HCT116 (cell line): ENCODE measurements around the gene PDE4D. TPM values are rescaled to one million over a fixed set of nuclear protein-coding genes. Genes with fewer than 3 reads are reported as not detected.

Experiments
- ATAC-seq: fragments of 200-7000 bp; cut with Tn5 transposase; 2 replicates; pipeline ENCODE4 v1.9.1; 2020; ENCODE audit warnings: mild to moderate bottlenecking, moderate library complexity
- BruUV-seq: library from RNA; stranded (reverse); fragments of 400-500 nt; replicated peaks from 2 replicates; lab custom pipeline; 2021; lab: Mats Ljungman, UMichigan
- CTCF ChIA-PET: fragments of 300-600 bp; sonication (Branson Sonifier 250); formaldehyde crosslinking; loops from one replicate; lab custom pipeline; 2021; ENCODE audit warnings: antibody characterized with exemption; lab: Charles Lee
- POLR2A ChIA-PET: fragments of 300-600, 350-600 bp; sonication (Branson Sonifier 250); formaldehyde crosslinking; loops from one replicate; lab custom pipeline; 2021; ENCODE audit warnings: antibody characterized with exemption; lab: Charles Lee
- RAD21 ChIA-PET, 2 experiments: fragments of 300-600 bp; sonication (Branson Sonifier 250); formaldehyde crosslinking; loops; one replicate each; lab custom pipeline; 2023; ENCODE audit warnings: low total read pairs in 2 of 2; ENCODE audit not compliant: uncharacterized antibody in 2 of 2, unreplicated experiment in 2 of 2, low non-redundant PET in 1 of 2; lab: Charles Lee
- DNase-seq: peaks from one replicate; pipeline ENCODE4 v3.0.0-alpha.2; 2010; ENCODE audit warnings: low read depth, low spot score
- H2AFZ ChIP-seq: fragments of 200-600 bp; shearing (Covaris generic), sonication (generic); 2 replicates; pipeline ENCODE4 v1.6.1; 2017; ENCODE audit warnings: low read depth, mixed run types, mixed read lengths, antibody characterized with exemption, low read length; ENCODE audit not compliant: poor library complexity, severe bottlenecking
- H3K27ac ChIP-seq: 2 replicates; pipeline ENCODE4 v1.5.1; 2012; ENCODE audit warnings: low read depth, low read length
- H3K27me3 ChIP-seq: fragments of 200-600 bp; sonication (generic); 2 replicates; pipeline ENCODE4 v1.6.1; 2016; ENCODE audit warnings: mixed run types, low read length, mixed read lengths; ENCODE audit not compliant: insufficient read depth
- H3K36me3 ChIP-seq, 2 experiments: fragments of 200-500 bp in 1 of 2; fragments of 200-600 bp in 1 of 2; sonication (Bioruptor generic) in 1 of 2; sonication (generic) in 1 of 2; 2 replicates each; pipeline versions ENCODE4 v1.5.1 to v1.6.1; 2014 to 2016; ENCODE audit warnings: low read length in 2 of 2, inconsistent platforms in 1 of 2, mixed read lengths in 1 of 2, mixed run types in 1 of 2; ENCODE audit not compliant: insufficient read depth in 2 of 2, control insufficient read depth in 1 of 2
- H3K4me1 ChIP-seq, 2 experiments: fragments of 200-600 bp in 1 of 2; sonication (generic) in 1 of 2; 2 replicates each; pipeline versions ENCODE4 v1.5.1 to v1.6.1; 2012 to 2017; ENCODE audit warnings: low read length in 2 of 2, inconsistent platforms in 1 of 2, mild to moderate bottlenecking in 1 of 2, mixed read lengths in 1 of 2, mixed run types in 1 of 2, moderate library complexity in 1 of 2; ENCODE audit not compliant: insufficient read depth in 2 of 2, control insufficient read depth in 1 of 2
- H3K4me2 ChIP-seq: fragments of 200-600 bp; sonication (generic); 2 replicates; pipeline ENCODE4 v1.6.1; 2017; ENCODE audit warnings: mixed run types, low read length, mixed read lengths
- H3K4me3 ChIP-seq, 2 experiments: fragments of 200-600 bp in 1 of 2; sonication (generic) in 1 of 2; replicated peaks in 1 of 2; 2 replicates each; pipeline ENCODE4 v1.5.1; 2011 to 2016; ENCODE audit warnings: low read length in 2 of 2, control low read depth in 1 of 2, low read depth in 1 of 2, mild to moderate bottlenecking in 1 of 2, mixed read lengths in 1 of 2, mixed run types in 1 of 2
- H3K79me2 ChIP-seq: fragments of 200-600 bp; sonication (generic); 2 replicates; pipeline ENCODE4 v1.6.1; 2017; ENCODE audit warnings: mild to moderate bottlenecking, mixed run types, low read length, moderate library complexity, mixed read lengths; ENCODE audit not compliant: insufficient read depth
- H3K9ac ChIP-seq: fragments of 200-600 bp; sonication (generic); 2 replicates; pipeline ENCODE4 v1.6.1; 2016; ENCODE audit warnings: low read length, mixed read lengths
- H3K9me2 ChIP-seq: fragments of 200-600 bp; sonication (generic), shearing (Covaris generic); 2 replicates; pipeline ENCODE4 v1.6.1; 2017; ENCODE audit warnings: mixed run types, mild to moderate bottlenecking, moderate library complexity; ENCODE audit not compliant: insufficient read depth
- H3K9me3 ChIP-seq, 2 experiments: fragments of 200-500 bp in 1 of 2; fragments of 200-600 bp in 1 of 2; sonication (Bioruptor generic) in 1 of 2; sonication (generic) in 1 of 2; 2 replicates each; pipeline ENCODE4 v1.6.1; 2014 to 2017; ENCODE audit warnings: low read length in 2 of 2, mixed read lengths in 2 of 2, inconsistent platforms in 1 of 2, low read depth in 1 of 2, mild to moderate bottlenecking in 1 of 2, mixed run types in 1 of 2, moderate library complexity in 1 of 2; ENCODE audit not compliant: control insufficient read depth in 1 of 2, insufficient read depth in 1 of 2
- H4K20me1 ChIP-seq: fragments of 200-600 bp; sonication (generic), shearing (Covaris generic); 2 replicates; pipeline ENCODE4 v1.6.1; 2017; ENCODE audit warnings: mixed run types, mild to moderate bottlenecking, moderate library complexity; ENCODE audit not compliant: insufficient read depth
- ATF3 ChIP-seq: IDR thresholded peaks from 2 replicates; pipeline ENCODE4 v1.6.1; 2012
- CBX3 ChIP-seq: IDR thresholded peaks from 2 replicates; pipeline ENCODE4 v1.6.1; 2012; ENCODE audit warnings: low read depth
- CEBPB ChIP-seq: IDR thresholded peaks from 2 replicates; pipeline ENCODE4 v1.6.1; 2012; ENCODE audit warnings: low read depth
- CTCF ChIP-seq, 3 experiments: fragments of 200-600 bp in 1 of 3; sonication (generic) in 1 of 3; IDR thresholded peaks in 2 of 3; conservative IDR thresholded peaks in 1 of 3; 2 replicates each; pipeline ENCODE4 v1.5.1; 2012 to 2017; ENCODE audit warnings: low read depth in 2 of 3, low read length in 2 of 3, antibody characterized with exemption in 1 of 3, borderline replicate concordance in 1 of 3, control low read depth in 1 of 3, mild to moderate bottlenecking in 1 of 3, mixed read lengths in 1 of 3, mixed run types in 1 of 3, moderate library complexity in 1 of 3; ENCODE audit not compliant: insufficient read depth in 1 of 3
- EGR1 ChIP-seq: IDR thresholded peaks from 2 replicates; pipeline ENCODE4 v1.6.1; 2012; ENCODE audit warnings: low read depth
- ELF1 ChIP-seq: IDR thresholded peaks from 2 replicates; pipeline ENCODE4 v1.6.1; 2012; ENCODE audit warnings: low read depth, borderline replicate concordance
- EZH2 ChIP-seq: fragments of 200-600 bp; sonication (generic); IDR thresholded peaks from 2 replicates; pipeline ENCODE4 v1.6.1; 2017; ENCODE audit warnings: antibody characterized with exemption, mixed run types
- EZH2phosphoT487 ChIP-seq: fragments of 200-600 bp; IDR thresholded peaks from 2 replicates; pipeline ENCODE4 v1.6.1; 2018; ENCODE audit warnings: antibody characterized with exemption, borderline replicate concordance
- FOSL1 ChIP-seq: IDR thresholded peaks from 2 replicates; pipeline ENCODE4 v1.6.1; 2012; ENCODE audit warnings: low read depth
- JUND ChIP-seq: IDR thresholded peaks from 2 replicates; pipeline ENCODE4 v1.6.1; 2012
- MAX ChIP-seq: IDR thresholded peaks from 2 replicates; pipeline ENCODE4 v1.6.1; 2012
- POLR2AphosphoS5 ChIP-seq: IDR thresholded peaks from 2 replicates; pipeline ENCODE4 v1.6.1; 2011; ENCODE audit warnings: mild to moderate bottlenecking, low read depth, low read length, moderate library complexity
- SIN3A ChIP-seq: IDR thresholded peaks from 2 replicates; pipeline ENCODE4 v1.6.1; 2012; ENCODE audit warnings: low read depth
- SRF ChIP-seq: IDR thresholded peaks from 2 replicates; pipeline ENCODE4 v1.6.1; 2012; ENCODE audit warnings: low read depth
- ZBTB33 ChIP-seq: IDR thresholded peaks from 2 replicates; pipeline ENCODE4 v1.6.1; 2011; ENCODE audit warnings: mild to moderate bottlenecking, low read length, moderate library complexity; ENCODE audit not compliant: insufficient replicate concordance; ENCODE audit errors: extremely low read depth
- ZFX ChIP-seq: fragments of 450-650 bp; IDR thresholded peaks from 2 replicates; pipeline ENCODE4 v1.6.1; 2017
- ZNF274 ChIP-seq: fragments of 200-500 bp; sonication (Bioruptor generic); IDR thresholded peaks from 2 replicates; pipeline ENCODE4 v1.6.1; 2014; ENCODE audit warnings: mild to moderate bottlenecking, low read depth, low read length, inconsistent platforms
- intact Hi-C: fragments of 100-400 bp; cut with micrococcal nuclease; formaldehyde crosslinking; loops from 2 replicates; pipeline ENCODE4 v1.10.0; 2022
- total RNA-seq: library from RNA; stranded (reverse); gene quantifications from one replicate; pipeline ENCODE4 v1.2.1, GENCODE V29; 2021; ENCODE audit not compliant: unreplicated experiment

Gene PDE4D
- total RNA-seq, 1 experiment from 2014 or later, result 1.1 TPM

GRCh38 chr5:59767681-59768151, 125.8 kb downstream of the PDE4D start:
- H3K4me1 ChIP-seq, result no peaks in the 10 kb centered on the region
- BruUV-seq, result no TSS peak
- DNase-seq, result no peak

More at GRCh38 chr5:59767681-59768151, 125.8 kb downstream of the PDE4D start:
- POLR2A ChIA-PET, result no interaction called here
- no peaks in the 10 kb centered on the region for H3K36me3 ChIP-seq
- H3K9me2 ChIP-seq, result no peaks in the 10 kb centered on the region
- H4K20me1 ChIP-seq, result no peaks in the 10 kb centered on the region
- no peak for ATAC-seq
- no peaks in the 10 kb centered on the region for H3K79me2 ChIP-seq
- no peak overlapping the region for H2AFZ ChIP-seq
- H3K27ac ChIP-seq, result no peak overlapping the region
- intact Hi-C loops, result no loop called here
- TF ChIP-seq ZFX (no peak), FOSL1 (no peak), EZH2phosphoT487 (no peak), EGR1 (no peak), JUND (no peak), POLR2AphosphoS5 (no peak), ELF1 (no peak), ATF3 (no peak), ZBTB33 (no peak), CBX3 (no peak), EZH2 (no peak), CEBPB (no peak), SRF (no peak), ZNF274 (no peak), MAX (no peak), SIN3A (no peak), CTCF (IDR thresholded peaks at IDR 0.05 in 2 of 3, conservative IDR thresholded peaks at IDR 0.05 in 1 of 3; ENCODE audit: borderline replicate concordance in 1 of 3, insufficient read depth in 1 of 3, low read depth in 2 of 3, low read length in 2 of 3) (no peak)
- TF ChIP-seq, all 23 proteins: peak for 0
- ChIA-PET RAD21 (no interaction called here), CTCF (no interaction called here)
- Histone ChIP-seq H3K9me3 (no peaks in the 10 kb centered on the region), H3K4me2 (no peak overlapping the region), H3K9ac (no peak overlapping the region), H3K4me3 (no peak overlapping the region), H3K27me3 (peaks cover 32% of the 10 kb centered on the region)
